H1 (cell line): ENCODE measurements around the gene DICER1. TPM values are rescaled to one million over a fixed set of nuclear protein-coding genes. Genes with fewer than 3 reads are reported as not detected.

Experiments used
- polyA plus RNA-seq, 7 experiments: library from polyadenylated mRNA; depleted of rRNA in 3 of 7; stranded (reverse) in 5 of 7; unstranded in 2 of 7; fragments of >200 nt in 5 of 7; fragments of 200-250 nt in 2 of 7; gene quantifications; 1 replicate in 5 of 7; 2 replicates in 1 of 7; 4 replicates in 1 of 7; pipeline versions ENCODE4 v1.2.1 to v1.2.3, GENCODE V29; 2011 to 2013; ENCODE audit warnings: missing spikeins in 2 of 7, mixed read lengths in 2 of 7
- total RNA-seq: library from RNA; stranded (reverse); fragmentation: NEBNext Ultra II Directional; extraction: Animal tissue kit (Norgen Biotek cat#: 25700); gene quantifications from 2 replicates; pipeline ENCODE4 v1.2.1, GENCODE V29; 2021
- TF ChIP-seq, protein P1 (sequence below): IDR thresholded peaks from 2 replicates; pipeline ENCODE4 v1.6.1; 2012; ENCODE audit warnings: inconsistent platforms

Gene DICER1
- total and polyA plus RNA-seq, 2 of the 8 experiments (the other 6 are each of a cell fraction or from before 2014, with no cell fraction given) = 11.9 to 61.8 TPM

DNA sequence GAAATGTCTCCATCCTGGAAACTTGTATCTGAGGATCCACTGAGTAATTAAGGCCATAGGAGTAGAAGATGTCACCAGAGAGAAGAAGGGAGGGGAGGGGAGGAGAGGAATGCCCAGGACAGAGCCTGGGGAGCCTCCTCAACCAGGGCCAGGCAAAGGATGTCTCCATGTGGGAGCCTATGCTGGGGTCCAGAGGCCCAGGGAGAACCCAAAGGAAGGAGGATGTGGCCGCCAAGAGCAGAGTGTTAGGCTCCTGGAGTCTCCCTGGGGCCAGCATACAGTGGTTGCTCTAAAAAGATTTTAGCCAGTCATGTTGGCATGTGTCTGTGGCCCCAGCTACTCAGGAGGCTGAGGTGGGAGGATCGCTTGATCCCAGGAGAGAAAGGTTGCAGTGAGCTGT is 92.6 kb downstream of the DICER1 start (continued):
- TF ChIP-seq, protein P1, sequence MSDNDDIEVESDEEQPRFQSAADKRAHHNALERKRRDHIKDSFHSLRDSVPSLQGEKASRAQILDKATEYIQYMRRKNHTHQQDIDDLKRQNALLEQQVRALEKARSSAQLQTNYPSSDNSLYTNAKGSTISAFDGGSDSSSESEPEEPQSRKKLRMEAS = no peak
